GM18873 (cell line): ENCODE results near the gene PSAT1.

Source experiments
- ATAC-seq: cut with Tn5 transposase; IDR thresholded peaks from one replicate; pipeline ENCODE4 v1.9.1; 2021; ENCODE audit warnings: mild to moderate bottlenecking, moderate library complexity, moderate number of reproducible peaks; ENCODE audit not compliant: unreplicated experiment, low FRiP score

Gene PSAT1

GRCh38 chr9:78358329-78359051 is 61.6 kb downstream of the PSAT1 start:
- ATAC-seq = no peak

- no peak for ATAC-seq
Measured at GRCh38 chr9:78363221-78363620, 66.3 kb downstream of the PSAT1 start.

GRCh38 chr9:78365748-78366697 is 69.1 kb downstream of the PSAT1 start:
- ATAC-seq = no peak

- no peak for ATAC-seq
Measured at GRCh38 chr9:78366827-78367226, 69.9 kb downstream of the PSAT1 start.

- ATAC-seq = no peak
Measured at GRCh38 chr9:78368236-78368635, 71.3 kb downstream of the PSAT1 start.

GRCh38 chr9:78369639-78370219 is 72.8 kb downstream of the PSAT1 start:
- ATAC-seq = no peak

- ATAC-seq = no peak
Measured at GRCh38 chr9:78370991-78371390, 74.1 kb downstream of the PSAT1 start.

GRCh38 chr9:78371981-78372380 is 75.1 kb downstream of the PSAT1 start:
- ATAC-seq = no peak
